Lower lobe of right lung (tissue), 2 donors: ENCODE measurements around the gene SMG1. TPM values are rescaled to one million over a fixed set of nuclear protein-coding genes. Genes with fewer than 3 reads are reported as not detected.

Experiments used
- ATAC-seq, 2 donors: fragments of 200-7000 bp; cut with Tn5 transposase; one replicate each; pipeline ENCODE4 v1.9.1; 2020 to 2022; ENCODE audit warnings: mild to moderate bottlenecking in 2 of 2, moderate library complexity in 2 of 2
- DNase-seq: peaks from one replicate; pipeline ENCODE4 v3.0.0-alpha.2; 2020
- H3K27ac ChIP-seq: fragments of 200-600 bp; one replicate; pipeline ENCODE4 v1.8.0; 2022
- H3K27me3 ChIP-seq: fragments of 200-600 bp; one replicate; pipeline ENCODE4 v1.8.0; 2022; ENCODE audit warnings: low read depth
- H3K36me3 ChIP-seq: fragments of 200-600 bp; one replicate; pipeline ENCODE4 v1.8.0; 2022; ENCODE audit warnings: mild to moderate bottlenecking
- H3K4me1 ChIP-seq: fragments of 200-600 bp; one replicate; pipeline ENCODE4 v1.8.0; 2022
- H3K4me3 ChIP-seq: fragments of 200-600 bp; one replicate; pipeline ENCODE4 v1.8.0; 2022; ENCODE audit warnings: mild to moderate bottlenecking
- H3K9me3 ChIP-seq: fragments of 200-600 bp; one replicate; pipeline ENCODE4 v1.8.0; 2022
- intact Hi-C: fragments of 100-400 bp; cut with DNase I; formaldehyde crosslinking; loops from one replicate; pipeline ENCODE4 v1.11.0; 2022
- total RNA-seq: library from RNA; stranded (reverse); fragmentation: NEBNext Ultra II Directional; extraction: Animal tissue kit (Norgen Biotek cat#: 25700); gene quantifications from one replicate; pipeline ENCODE4 v1.2.1, GENCODE V29; 2021
- TF ChIP-seq, protein P1 (sequence below): fragments of 200-600 bp; IDR thresholded peaks from one replicate; pipeline ENCODE4 v1.8.0; 2022; ENCODE audit warnings: antibody characterized with exemption, mild to moderate bottlenecking
- donor health status: DM: no; HTN: yes; CAD: no; lungs with severe emphysema.

Gene SMG1
- total RNA-seq, 1 donor from 2014 or later: 89.0 TPM

DNA sequence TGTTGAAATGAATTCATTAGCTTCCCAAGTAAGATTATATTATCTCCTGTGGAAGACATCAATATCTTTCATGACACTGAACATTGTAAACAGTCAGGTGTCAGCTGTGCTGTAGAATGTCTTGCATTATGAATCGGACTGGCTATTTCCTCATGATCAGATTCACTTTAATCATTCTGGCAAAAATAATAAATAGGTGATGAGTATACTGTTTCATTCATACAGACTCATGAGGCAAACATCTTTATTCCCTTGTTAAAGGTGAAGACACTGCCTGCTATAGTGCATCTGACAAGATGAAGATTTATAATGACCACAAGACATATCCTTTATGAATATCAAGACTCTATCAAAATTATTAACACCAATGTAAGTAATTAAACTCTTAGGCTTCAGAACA, 73.6 kb downstream of the SMG1 start:
- ATAC-seq (no peak), DNase-seq (no peak)
- TF ChIP-seq, protein P1, sequence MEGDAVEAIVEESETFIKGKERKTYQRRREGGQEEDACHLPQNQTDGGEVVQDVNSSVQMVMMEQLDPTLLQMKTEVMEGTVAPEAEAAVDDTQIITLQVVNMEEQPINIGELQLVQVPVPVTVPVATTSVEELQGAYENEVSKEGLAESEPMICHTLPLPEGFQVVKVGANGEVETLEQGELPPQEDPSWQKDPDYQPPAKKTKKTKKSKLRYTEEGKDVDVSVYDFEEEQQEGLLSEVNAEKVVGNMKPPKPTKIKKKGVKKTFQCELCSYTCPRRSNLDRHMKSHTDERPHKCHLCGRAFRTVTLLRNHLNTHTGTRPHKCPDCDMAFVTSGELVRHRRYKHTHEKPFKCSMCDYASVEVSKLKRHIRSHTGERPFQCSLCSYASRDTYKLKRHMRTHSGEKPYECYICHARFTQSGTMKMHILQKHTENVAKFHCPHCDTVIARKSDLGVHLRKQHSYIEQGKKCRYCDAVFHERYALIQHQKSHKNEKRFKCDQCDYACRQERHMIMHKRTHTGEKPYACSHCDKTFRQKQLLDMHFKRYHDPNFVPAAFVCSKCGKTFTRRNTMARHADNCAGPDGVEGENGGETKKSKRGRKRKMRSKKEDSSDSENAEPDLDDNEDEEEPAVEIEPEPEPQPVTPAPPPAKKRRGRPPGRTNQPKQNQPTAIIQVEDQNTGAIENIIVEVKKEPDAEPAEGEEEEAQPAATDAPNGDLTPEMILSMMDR: no peak
- no peaks in the 10 kb centered on the region for H3K4me1 ChIP-seq
- no peaks in the 10 kb centered on the region for H3K9me3 ChIP-seq
- peaks cover 100% of the 10 kb centered on the region for H3K36me3 ChIP-seq
- no peak overlapping the region for H3K4me3 ChIP-seq
- intact Hi-C loops: no loop called here
- no peaks in the 10 kb centered on the region for H3K27me3 ChIP-seq
- no peak overlapping the region for H3K27ac ChIP-seq

DNA sequence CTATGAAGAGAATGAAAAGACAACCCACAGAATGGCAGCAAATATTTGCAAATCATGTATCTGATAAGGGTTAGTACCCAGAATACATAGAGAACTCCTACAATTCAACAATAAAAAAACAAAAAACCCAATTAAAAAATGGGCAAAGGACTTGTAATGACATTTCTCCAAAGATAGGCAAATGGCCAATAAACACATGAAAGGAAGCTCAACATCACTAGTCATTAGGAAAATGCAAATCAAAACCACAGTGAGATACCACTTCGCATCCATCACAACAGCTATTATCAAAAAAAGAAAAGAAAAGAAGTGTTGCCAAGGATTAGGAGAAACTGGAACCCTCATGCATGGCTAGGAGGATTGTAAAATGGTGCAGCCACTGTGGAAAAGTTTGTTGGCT, 79.8 kb downstream of the SMG1 start:
- peaks cover 96% of the 10 kb centered on the region for H3K36me3 ChIP-seq
- TF ChIP-seq, protein P1: no peak

DNA sequence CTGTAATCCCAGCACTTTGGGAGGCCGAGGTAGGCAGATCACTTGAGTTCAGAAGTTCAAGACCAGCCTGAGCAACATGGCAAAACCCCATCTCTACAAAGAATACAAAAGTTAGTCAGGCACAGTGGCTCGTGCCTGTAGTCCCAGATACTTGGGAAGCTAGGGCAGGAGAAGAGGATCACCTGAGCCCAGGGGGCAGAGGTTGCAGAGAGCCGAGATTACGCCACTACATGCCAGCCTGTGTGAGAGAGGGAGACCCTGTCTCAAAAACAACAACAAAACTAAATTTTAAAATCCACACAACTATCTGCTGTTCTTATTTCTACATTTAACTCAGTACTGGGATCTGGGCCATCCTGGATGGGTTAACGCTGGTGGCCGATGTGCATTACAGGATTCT, 83.6 kb downstream of the SMG1 start:
- Histone ChIP-seq H3K27me3 (no peaks in the 10 kb centered on the region), H3K4me3 (no peak overlapping the region), H3K4me1 (no peaks in the 10 kb centered on the region), H3K9me3 (no peaks in the 10 kb centered on the region), H3K36me3 (peaks cover 96% of the 10 kb centered on the region), H3K27ac (no peak overlapping the region)
- intact Hi-C loops: no loop called here
- DNase-seq (no peak), ATAC-seq (no peak)
- TF ChIP-seq, protein P1: no peak

More for the DNA sequence above, 79.8 kb downstream of the SMG1 start:
- H3K4me1 ChIP-seq: no peaks in the 10 kb centered on the region
- H3K4me3 ChIP-seq: no peak overlapping the region
- intact Hi-C loops: no loop called here
- H3K27me3 ChIP-seq: no peaks in the 10 kb centered on the region
- H3K9me3 ChIP-seq: no peaks in the 10 kb centered on the region
- no peak overlapping the region for H3K27ac ChIP-seq
- ATAC-seq: no peak
- no peak for DNase-seq

DNA sequence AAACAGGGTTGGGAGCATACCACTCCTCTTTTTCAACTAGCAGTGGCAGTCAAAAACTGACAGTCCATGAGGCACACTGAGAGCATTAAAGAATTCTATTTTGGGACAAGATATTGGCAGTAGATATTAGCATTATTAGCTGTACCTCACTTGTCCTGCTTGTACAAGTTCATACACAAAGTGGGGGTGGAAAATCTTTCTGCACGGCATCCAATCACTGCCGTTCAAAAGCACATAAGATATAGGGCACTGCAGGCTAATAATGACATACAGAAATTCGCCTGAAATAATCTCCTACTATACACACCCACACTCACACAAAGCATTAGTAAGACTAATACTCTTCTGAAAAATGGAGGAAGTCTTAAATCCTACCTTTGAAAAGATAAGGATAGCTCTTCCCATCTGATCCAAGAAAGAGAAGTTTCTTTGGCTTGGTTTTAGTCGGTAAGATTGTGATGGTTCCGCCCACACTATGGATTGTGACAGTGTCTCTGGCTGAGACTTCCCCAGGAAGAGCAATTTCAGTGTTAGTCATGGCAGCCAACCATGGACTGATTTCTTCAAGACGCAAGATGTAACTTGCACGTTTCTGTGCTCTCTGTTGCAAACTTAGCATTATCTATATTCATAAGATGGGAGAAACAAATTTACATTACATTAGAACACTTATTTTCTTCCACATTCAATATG, 84.2 kb downstream of the SMG1 start:
- no peak for DNase-seq
- Histone ChIP-seq H3K27me3 (no peaks in the 10 kb centered on the region), H3K4me3 (no peak overlapping the region), H3K9me3 (no peaks in the 10 kb centered on the region), H3K4me1 (no peaks in the 10 kb centered on the region), H3K36me3 (peaks cover 96% of the 10 kb centered on the region), H3K27ac (no peak overlapping the region)
- TF ChIP-seq, protein P1: no peak
- intact Hi-C loops: no loop called here
- ATAC-seq: peak in 1 of 2 donors; percentile 36

DNA sequence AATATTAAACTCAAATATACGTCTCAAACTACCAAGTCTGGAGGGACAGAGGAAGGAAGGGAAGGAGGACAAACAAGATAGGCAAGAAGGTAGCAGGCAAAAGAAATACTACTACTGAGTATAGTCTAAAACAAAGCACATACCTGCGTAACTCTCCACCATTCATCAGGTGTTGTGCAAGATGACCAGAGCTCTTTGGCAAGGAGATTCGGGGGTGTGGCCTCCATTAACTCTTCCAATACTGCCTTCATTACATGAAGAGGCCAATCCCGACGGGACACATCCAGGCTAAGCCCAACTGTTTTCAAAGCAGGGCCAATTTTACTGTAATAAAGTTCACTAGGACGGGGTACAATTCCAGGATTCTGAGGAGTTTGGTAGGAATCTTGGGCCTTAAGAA, 86.7 kb downstream of the SMG1 start:
- Histone ChIP-seq H3K27ac (no peak overlapping the region), H3K4me1 (no peaks in the 10 kb centered on the region), H3K36me3 (peaks cover 96% of the 10 kb centered on the region), H3K9me3 (no peaks in the 10 kb centered on the region), H3K4me3 (no peak overlapping the region), H3K27me3 (no peaks in the 10 kb centered on the region)
- TF ChIP-seq, protein P1: no peak
- DNase-seq (no peak), ATAC-seq (peak; percentile 85 to 88)
- intact Hi-C loops: no loop called here
